GM12801 (cell line): ENCODE measurements around the gene ARHGAP4.

Source experiments
- TF ChIP-seq, protein P1 (sequence below): IDR thresholded peaks from one replicate; pipeline ENCODE4 v1.5.1; 2011; ENCODE audit warnings: control low read depth; ENCODE audit not compliant: insufficient read length; ENCODE audit errors: extremely low read depth

The ARHGAP4 gene

DNA sequence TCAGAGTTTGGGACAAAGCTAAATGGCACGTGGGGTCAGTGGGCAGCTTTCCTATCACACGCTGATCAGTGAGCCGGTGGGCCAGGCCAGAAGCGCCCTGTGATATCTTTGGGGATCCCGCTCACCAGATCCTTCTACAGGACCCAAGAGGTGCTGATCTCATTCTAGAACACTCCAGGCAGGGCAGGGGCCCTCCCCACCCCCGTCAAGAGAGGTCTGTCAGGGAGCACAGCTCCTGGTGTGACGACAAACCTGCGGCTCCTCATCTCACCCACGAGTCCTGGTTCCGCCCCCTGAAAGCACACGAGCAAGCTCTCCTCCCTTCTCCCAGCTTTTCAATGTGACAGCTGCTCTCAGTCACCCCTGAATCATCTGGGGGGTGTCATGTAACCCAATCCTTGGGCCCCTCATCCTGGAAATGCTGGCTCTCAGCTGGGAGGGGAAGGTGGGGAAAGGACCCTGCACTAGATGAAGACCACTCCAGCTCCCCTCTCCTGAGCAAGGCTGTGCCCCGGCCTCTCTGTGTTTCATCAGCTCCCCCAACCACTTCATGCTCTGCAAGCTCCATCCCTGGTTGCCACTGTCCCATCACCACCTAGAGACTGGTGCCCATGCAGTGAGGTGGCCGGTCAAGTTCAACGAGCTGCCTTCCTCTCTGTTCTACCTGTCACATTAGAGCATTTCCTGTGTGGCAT, 40.9 kb upstream of the ARHGAP4 start:
- TF ChIP-seq, protein P1, sequence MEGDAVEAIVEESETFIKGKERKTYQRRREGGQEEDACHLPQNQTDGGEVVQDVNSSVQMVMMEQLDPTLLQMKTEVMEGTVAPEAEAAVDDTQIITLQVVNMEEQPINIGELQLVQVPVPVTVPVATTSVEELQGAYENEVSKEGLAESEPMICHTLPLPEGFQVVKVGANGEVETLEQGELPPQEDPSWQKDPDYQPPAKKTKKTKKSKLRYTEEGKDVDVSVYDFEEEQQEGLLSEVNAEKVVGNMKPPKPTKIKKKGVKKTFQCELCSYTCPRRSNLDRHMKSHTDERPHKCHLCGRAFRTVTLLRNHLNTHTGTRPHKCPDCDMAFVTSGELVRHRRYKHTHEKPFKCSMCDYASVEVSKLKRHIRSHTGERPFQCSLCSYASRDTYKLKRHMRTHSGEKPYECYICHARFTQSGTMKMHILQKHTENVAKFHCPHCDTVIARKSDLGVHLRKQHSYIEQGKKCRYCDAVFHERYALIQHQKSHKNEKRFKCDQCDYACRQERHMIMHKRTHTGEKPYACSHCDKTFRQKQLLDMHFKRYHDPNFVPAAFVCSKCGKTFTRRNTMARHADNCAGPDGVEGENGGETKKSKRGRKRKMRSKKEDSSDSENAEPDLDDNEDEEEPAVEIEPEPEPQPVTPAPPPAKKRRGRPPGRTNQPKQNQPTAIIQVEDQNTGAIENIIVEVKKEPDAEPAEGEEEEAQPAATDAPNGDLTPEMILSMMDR = no peak

DNA sequence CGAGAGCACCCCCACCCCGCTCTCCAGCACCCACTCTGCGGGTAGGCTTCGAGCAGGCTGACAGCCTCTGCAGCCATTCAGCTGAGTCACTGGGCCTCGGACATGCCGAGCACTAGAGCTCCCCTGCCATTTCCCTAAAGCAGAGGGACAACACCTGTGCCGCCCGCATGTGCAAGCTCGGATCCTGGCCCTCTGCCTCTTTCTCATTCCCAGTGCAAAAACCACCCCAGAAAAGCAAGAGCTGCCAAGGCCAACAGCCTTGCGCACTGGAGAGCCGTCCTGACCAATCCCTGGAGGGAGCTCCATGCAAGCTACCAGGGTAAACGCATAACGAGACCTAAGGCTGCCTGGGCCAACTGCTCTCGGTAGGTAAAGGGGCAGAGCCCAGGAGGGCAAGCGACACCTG, 40.2 kb upstream of the ARHGAP4 start:
- TF ChIP-seq, protein P1 = no peak

DNA sequence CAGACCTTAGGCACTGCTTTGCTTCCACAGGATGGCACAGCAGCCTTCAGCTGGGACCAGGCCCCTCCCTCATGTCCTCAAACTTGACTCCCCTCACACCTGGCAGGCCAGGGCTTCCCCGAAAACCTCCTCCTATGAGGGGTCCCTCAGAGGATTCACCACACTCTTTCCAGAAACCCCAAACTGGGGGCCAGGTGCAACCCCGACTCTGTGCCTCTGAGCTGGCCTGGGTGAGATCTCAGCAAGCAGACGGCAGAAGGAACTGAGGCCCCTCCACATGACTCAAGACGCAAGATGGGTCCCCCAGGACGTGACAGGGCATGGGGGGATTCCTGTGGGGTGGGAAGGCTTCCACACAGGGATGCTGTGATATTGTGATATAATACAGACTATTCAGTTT, 39.3 kb upstream of the ARHGAP4 start:
- TF ChIP-seq, protein P1 = no peak

DNA sequence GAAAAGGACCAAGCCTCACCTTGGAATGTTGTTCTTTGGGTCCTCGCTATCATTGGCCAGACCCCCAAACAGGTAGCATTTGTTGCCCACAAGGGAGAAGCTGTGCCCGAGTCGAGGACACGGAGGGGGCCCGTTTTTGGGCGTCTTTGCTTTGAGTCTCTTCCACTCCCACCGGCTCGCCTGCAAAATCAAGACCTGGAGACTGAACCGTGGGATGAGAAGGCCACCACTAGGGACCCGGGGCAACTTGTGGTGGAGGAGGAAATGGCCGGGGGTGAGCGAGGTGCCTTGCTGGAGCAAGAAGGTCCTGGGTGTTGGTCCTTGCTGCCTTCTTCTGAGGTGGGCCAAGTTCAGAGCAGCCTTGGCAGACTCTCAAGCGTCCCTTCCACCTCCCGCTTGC, 38.0 kb upstream of the ARHGAP4 start:
- TF ChIP-seq, protein P1 = no peak

DNA sequence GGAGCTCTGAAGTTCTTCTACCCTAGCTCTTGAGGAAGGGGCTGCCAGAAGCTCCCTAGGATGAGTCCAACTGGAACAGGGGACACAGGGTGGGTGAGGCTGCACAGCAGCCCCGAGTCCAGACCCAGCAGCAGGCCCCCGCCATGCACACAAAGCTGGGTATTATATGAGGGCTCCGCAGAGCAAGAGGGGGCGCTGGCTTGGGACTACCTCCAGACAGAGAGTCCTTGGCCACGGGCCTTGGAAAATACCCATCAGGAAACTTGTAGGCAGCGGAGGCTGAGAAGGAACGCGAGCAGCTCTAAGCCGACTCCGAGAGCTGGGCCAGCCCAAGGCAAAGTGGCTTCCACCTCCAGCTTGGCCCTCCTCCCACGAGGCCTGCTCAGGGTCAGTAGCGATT, 37.5 kb upstream of the ARHGAP4 start:
- TF ChIP-seq, protein P1 = no peak

DNA sequence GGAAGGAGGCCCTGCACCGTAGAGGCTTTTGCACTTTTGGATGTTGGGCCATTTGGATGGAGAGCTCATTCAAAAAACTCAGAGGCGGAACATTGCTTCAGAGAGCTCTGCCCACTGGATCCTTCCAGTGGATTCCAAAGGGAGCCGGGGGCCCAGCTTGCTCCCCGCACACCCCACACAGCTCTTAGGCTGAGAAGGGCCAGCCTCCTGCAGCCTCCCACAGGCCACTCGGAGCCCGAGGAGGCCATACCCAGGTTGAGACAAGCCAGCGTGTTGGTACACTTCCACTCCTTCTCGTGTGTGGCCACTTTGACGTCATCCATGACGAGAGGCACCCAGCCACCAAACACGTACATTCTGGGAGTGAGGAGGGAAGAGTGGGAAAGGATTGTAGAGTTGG, 35.2 kb upstream of the ARHGAP4 start:
- TF ChIP-seq, protein P1 = no peak

DNA sequence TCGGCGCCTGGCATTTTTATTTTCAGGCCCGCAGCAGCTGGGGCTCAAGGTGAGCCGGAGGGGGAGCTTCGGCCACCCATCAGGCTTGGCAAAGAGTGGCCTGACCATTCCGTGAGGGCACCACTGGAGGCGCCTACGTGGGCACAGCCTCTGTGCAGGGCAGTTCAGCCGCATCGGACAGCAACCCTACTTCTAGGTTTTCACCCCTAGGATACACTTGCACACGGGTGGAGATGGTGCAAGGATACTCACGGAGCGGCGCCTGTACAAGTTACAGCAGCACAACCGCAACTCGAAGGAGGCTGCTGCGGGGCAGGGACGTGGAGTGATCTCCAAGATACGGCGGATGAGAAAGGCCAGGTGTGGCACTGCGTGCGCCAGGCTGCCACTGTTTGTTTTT, 34.7 kb upstream of the ARHGAP4 start:
- TF ChIP-seq, protein P1 = no peak
